ENCODE data around the gene TSN.
"Not testable (repeated sequence)": the region's sequence is repeated elsewhere in the genome, so short reads cannot be mapped to it uniquely, and the experiment has no call there.

The TSN gene

DNA sequence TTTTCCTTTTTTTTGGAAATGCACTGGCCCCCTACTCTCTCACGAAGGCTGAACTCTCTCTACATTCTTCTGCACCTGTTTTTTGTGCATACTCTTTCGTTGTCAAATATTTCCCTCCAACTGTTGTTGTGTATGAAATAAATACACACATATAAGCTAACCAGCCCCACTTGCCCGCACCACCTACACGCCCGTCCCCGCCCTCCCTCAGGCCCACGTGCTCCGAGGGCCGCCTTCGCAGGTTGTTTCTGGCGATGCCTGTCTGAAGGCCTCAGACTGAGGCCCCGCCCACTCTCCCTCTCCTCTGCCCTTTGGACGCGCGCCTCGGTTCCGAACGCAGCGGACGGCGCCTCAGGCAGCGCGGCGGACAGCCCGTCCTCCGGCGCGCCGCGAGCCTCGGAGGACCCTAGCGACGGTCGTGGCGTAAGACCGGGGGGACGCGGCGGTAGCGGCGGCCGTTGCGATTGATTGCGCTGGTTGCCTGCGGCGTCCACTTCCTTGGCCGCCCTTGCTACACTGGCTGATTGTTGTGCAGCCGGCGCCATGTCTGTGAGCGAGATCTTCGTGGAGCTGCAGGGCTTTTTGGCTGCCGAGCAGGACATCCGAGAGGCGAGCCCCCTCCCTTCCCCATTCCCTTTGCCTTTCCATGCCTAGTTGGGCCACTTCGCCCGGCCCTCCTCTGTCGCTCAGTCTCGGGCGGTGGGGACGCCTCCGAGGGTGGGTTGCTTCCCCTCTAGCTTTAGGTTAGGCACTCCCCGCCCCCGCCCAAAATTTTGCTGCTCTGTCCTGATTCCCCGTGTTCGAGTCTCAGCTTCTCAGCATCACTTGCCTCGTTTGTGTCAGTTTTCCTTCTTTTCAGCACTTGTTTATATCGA lies at the start of gene TSN:
Gene TSN, plus strand, starts transcription at position 415 of the 875 bp plus-strand sequence. Its CDS starts 129 bp downstream, at position 544.
- H3K4me3 ChIP-seq (ENCODE audit: control insufficient read depth, low read depth, low read length), result peak within 1 kb of the TSS; percentile 99
- TF ChIP-seq, protein P1, sequence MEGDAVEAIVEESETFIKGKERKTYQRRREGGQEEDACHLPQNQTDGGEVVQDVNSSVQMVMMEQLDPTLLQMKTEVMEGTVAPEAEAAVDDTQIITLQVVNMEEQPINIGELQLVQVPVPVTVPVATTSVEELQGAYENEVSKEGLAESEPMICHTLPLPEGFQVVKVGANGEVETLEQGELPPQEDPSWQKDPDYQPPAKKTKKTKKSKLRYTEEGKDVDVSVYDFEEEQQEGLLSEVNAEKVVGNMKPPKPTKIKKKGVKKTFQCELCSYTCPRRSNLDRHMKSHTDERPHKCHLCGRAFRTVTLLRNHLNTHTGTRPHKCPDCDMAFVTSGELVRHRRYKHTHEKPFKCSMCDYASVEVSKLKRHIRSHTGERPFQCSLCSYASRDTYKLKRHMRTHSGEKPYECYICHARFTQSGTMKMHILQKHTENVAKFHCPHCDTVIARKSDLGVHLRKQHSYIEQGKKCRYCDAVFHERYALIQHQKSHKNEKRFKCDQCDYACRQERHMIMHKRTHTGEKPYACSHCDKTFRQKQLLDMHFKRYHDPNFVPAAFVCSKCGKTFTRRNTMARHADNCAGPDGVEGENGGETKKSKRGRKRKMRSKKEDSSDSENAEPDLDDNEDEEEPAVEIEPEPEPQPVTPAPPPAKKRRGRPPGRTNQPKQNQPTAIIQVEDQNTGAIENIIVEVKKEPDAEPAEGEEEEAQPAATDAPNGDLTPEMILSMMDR (conservative IDR thresholded peaks at IDR 0.05; ENCODE audit: control insufficient read depth, insufficient read depth, low read depth, low read length), result no peak
- DNase-seq (ENCODE audit: low read depth), result peak; percentile 95

DNA sequence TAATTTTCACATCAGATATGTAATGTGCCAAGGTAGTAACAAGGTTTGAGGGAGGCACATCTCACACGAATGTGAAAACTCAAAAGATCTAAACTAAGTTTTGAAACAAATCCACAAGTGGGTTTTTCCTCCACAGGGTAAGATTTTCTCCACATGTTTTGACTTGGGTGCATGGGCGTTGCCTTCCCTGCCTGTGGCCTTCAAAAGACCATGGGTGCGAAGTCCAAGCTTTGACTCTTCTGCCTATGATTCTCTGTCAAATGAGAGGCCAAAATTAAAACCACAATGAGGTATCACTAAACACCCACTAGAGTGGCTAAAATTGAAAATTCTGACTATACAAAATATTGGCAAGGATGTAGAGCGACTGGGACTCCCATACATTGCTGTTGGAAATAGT lies 49.5 kb upstream of the TSN start:
- H3K4me3 ChIP-seq (ENCODE audit: control insufficient read depth, low read depth, low read length), result no peak overlapping the region
- TF ChIP-seq, protein P1 (conservative IDR thresholded peaks at IDR 0.05; ENCODE audit: control insufficient read depth, insufficient read depth, low read depth, low read length), result no peak
- no peak for DNase-seq (ENCODE audit: low read depth)

DNA sequence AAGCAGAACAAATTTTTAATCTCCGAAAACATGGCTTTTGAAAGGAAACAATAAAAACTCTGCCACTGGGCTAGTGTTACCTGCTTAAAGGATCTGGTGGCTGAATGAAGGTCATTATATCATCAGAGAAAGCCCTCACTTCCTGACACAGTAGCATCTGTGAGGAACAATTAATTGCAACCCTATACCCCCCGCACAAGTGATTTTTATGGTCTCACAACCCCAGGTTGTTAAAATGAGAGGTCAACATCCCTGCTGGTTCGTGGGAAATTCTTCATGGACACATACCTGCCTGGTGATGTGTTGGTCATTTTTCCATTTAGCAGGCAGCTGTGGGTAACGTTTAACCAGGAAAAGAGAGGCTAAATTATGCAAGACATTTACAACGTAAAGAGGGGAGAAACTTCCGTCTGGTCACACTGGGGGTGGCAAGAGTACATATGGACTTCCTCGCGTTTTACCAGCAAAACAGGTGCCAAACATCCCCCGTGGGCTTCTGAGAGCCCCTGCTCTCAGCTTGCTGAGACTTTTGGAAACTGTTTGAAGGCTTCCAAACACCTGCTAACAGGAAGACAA lies 48.0 kb upstream of the TSN start:
- DNase-seq (ENCODE audit: low read depth), result no peak
- TF ChIP-seq, protein P1 (conservative IDR thresholded peaks at IDR 0.05; ENCODE audit: control insufficient read depth, insufficient read depth, low read depth, low read length), result no peak
- H3K4me3 ChIP-seq (ENCODE audit: control insufficient read depth, low read depth, low read length), result no peak overlapping the region

DNA sequence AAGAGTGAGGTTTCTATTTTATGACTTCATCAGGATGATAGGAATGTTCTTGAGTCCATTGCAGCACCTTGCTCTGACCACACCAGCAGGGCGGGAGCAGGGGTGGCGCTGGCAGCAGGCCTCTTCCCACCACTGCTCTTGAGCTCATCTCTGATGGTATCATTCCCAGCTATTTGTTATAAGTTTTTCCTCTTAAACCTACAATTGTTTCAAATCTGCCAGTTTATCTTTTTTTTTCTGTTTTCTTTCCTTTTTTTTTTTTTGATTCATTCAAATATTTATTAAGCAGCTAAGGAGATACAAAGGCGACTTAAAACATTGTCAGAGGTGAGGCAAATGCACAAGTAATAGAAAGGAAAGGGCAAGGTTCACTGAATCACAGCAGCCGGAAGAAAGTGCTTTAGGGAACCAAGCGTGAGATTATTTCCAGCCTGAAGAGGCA lies 47.5 kb upstream of the TSN start:
- TF ChIP-seq, protein P1 (conservative IDR thresholded peaks at IDR 0.05; ENCODE audit: control insufficient read depth, insufficient read depth, low read depth, low read length), result no peak
- no peak overlapping the region for H3K4me3 ChIP-seq (ENCODE audit: control insufficient read depth, low read depth, low read length)

DNA sequence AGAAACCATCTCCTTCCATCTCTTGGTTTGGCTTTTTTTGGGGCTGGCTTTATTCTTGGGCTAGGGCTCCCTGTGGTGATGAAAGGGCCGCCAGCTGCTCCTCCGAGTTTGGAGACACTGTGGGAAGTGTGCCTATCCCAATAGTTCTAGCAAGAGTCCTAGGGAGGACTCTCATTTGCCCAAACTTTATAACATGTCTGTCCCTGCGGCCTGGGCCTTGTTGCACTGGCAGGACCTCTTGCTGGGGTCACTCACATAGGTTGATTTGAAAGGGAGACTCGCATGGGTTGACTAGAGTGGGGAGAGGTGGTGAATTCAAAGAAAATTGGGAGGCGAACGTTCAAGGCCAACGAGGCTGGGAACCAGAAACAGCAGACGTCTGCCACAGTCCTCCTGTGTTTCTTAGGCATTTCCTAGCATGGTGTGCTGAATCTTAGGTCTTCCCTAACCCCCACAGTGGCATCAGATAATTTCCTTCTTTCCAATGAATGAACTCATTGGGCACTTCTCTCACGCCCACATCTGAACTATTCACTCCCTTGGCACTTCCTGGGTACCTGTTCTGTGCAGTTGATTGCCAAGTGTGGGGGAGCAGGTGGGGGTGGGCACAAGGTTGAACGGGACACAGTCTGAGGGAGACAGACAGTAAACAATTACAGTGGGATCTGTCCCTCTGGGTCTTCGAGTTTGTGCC lies 45.5 kb upstream of the TSN start:
- TF ChIP-seq, protein P1 (conservative IDR thresholded peaks at IDR 0.05; ENCODE audit: control insufficient read depth, insufficient read depth, low read depth, low read length), result no peak
- H3K4me3 ChIP-seq (ENCODE audit: control insufficient read depth, low read depth, low read length), result no peak overlapping the region
- DNase-seq (ENCODE audit: low read depth), result no peak

More for the DNA sequence above, 47.5 kb upstream of the TSN start:
- DNase-seq (ENCODE audit: low read depth), result no peak

DNA sequence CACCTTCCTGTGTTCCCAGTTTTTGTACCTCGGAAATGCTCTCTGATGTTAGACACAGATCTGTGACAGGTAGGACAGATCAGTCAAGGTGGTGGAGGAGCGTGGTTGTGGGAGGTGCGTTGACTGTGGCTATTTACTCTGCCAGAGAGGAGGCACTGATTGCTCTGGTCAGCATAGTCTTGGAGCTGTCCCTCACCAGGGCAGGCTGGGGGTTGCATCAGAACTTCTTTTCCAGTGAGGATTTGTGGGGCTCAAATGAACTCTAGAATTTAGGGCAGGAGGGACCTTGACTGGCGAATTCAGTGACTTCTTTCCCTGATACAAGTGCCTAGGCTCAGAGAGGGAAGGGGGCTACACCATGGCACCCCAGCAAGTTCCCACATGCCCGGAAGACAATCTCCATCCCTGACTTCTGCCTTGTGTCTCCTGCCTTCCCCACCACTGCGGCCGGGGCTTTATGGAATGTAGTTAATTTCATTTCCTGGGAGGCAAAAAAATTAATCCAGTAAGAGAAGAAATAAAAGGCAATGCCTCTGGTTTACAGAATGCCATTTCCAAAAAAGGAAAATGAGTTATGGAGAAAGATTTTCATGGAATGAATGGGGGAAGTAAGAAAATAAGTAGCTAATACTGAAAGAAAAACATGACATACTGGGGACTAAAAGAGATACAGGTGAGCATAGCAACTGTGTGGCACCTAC lies 44.8 kb upstream of the TSN start:
- DNase-seq (ENCODE audit: low read depth), result no peak
- H3K4me3 ChIP-seq (ENCODE audit: control insufficient read depth, low read depth, low read length), result no peak overlapping the region
- TF ChIP-seq, protein P1 (conservative IDR thresholded peaks at IDR 0.05; ENCODE audit: control insufficient read depth, insufficient read depth, low read depth, low read length), result no peak

DNA sequence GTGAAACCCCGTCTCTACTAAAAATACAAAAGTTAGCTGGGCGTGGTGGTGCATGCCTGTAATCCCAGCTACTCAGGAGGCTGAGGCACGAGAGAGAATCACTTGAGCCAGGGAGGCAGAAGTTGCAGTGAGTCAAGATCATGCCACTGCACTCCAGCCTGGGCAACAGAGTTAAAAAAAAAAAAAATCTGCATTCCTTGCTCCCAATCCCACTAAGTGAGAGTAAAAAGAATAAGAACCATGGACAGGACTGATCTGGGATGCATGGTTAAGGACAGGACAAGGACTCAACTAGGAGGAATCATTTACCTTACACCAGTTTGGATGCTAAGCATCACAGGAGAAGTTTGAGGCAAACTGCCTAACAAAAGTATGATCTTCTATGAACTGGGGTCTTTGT lies 44.0 kb upstream of the TSN start:
- DNase-seq (ENCODE audit: low read depth); H3K4me3 ChIP-seq (ENCODE audit: control insufficient read depth, low read depth, low read length): not testable (repeated sequence)

Data from fibroblast of mammary gland (primary cell).